Loucy (cell line): ENCODE measurements around the gene ALPK1.
A peak's percentile ranks its signal among the peaks of the same experiment; 100 is the strongest.

Source experiments
- H2AFZ ChIP-seq: fragments of 200-600 bp; sonication (generic); 2 replicates; pipeline ENCODE4 v1.6.0; 2016; ENCODE audit warnings: antibody characterized with exemption, mild to moderate bottlenecking, low read length, moderate library complexity
- H3F3A ChIP-seq: fragments of 200-600 bp; 2 replicates; pipeline ENCODE4 v1.6.0; 2016; ENCODE audit warnings: antibody characterized with exemption, low read depth, mild to moderate bottlenecking
- H3K27me3 ChIP-seq: fragments of 200-600 bp; sonication (generic); 2 replicates; pipeline ENCODE4 v1.6.1; 2014; ENCODE audit warnings: low read length, mild to moderate bottlenecking; ENCODE audit not compliant: insufficient read depth, poor library complexity, severe bottlenecking
- H3K36me3 ChIP-seq: fragments of 200-600 bp; sonication (generic); 2 replicates; pipeline ENCODE4 v1.6.1; 2016; ENCODE audit warnings: low read length; ENCODE audit not compliant: insufficient read depth
- H3K4me1 ChIP-seq: fragments of 200-600 bp; sonication (generic); 2 replicates; pipeline ENCODE4 v1.5.1; 2014; ENCODE audit warnings: low read length, mild to moderate bottlenecking; ENCODE audit not compliant: insufficient read depth, poor library complexity, severe bottlenecking
- H3K4me2 ChIP-seq: fragments of 200-600 bp; sonication (generic); 2 replicates; pipeline ENCODE4 v1.6.0; 2014; ENCODE audit warnings: antibody characterized with exemption, low read length, low read depth, mild to moderate bottlenecking; ENCODE audit not compliant: poor library complexity, severe bottlenecking
- H3K4me3 ChIP-seq: fragments of 200-600 bp; sonication (generic); 2 replicates; pipeline ENCODE4 v1.5.1; 2014; ENCODE audit warnings: low read length, mild to moderate bottlenecking, mixed read lengths; ENCODE audit not compliant: poor library complexity, severe bottlenecking
- H3K79me2 ChIP-seq: fragments of 200-600 bp; sonication (generic); 2 replicates; pipeline ENCODE4 v1.6.1; 2014; ENCODE audit warnings: low read length; ENCODE audit not compliant: insufficient read depth
- H3K9ac ChIP-seq: fragments of 200-600 bp; sonication (generic); 2 replicates; pipeline ENCODE4 v1.6.0; 2014; ENCODE audit warnings: mild to moderate bottlenecking, low read depth, low read length, moderate library complexity; ENCODE audit not compliant: poor library complexity, severe bottlenecking
- H3K9me2 ChIP-seq: fragments of 200-600 bp; sonication (generic); replicated peaks from 2 replicates; pipeline ENCODE4 v1.6.1; 2016; ENCODE audit warnings: low read depth, low read length, mixed read lengths
- H3K9me3 ChIP-seq: fragments of 200-600 bp; sonication (generic); 2 replicates; pipeline ENCODE4 v1.6.1; 2014; ENCODE audit warnings: mild to moderate bottlenecking, antibody characterized with exemption, low read length, low read depth; ENCODE audit not compliant: insufficient read depth
- H4K20me1 ChIP-seq: fragments of 200-600 bp; sonication (generic); 2 replicates; pipeline ENCODE4 v1.6.0; 2014; ENCODE audit warnings: antibody characterized with exemption, low read length, mild to moderate bottlenecking; ENCODE audit not compliant: insufficient read depth, poor library complexity, severe bottlenecking
- EZH2phosphoT487 ChIP-seq: fragments of 200-600 bp; IDR thresholded peaks from 2 replicates; pipeline ENCODE4 v1.6.1; 2018; ENCODE audit warnings: antibody characterized with exemption, mild to moderate bottlenecking, moderate library complexity, borderline replicate concordance
- TF ChIP-seq, protein P1 (sequence below): fragments of 200-600 bp; sonication (generic); conservative IDR thresholded peaks from 2 replicates; pipeline ENCODE4 v1.5.1; 2014; ENCODE audit warnings: mild to moderate bottlenecking, antibody characterized with exemption, low read length

ALPK1 gene

DNA sequence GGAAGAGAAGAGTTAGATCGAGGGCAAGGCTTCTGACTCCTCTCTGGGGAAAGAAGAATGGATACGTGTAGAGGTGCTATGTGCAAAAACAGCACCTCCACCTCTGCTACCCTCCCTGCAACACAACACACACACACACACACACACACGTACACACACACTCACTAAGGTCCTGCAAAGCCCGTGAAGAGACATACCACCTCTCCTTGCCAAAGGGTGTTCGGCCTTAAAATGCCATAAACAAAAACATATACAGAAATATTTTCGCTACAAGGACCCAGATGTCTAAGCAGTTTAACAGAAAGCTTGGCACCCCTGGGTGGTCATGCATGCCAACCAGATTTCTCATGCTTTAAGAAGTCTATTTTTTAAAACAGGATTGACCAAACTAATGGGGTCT, 13.0 kb upstream of the ALPK1 start:
- H3K79me2 ChIP-seq, result peaks cover 72% of the 10 kb centered on the region
- no peaks in the 10 kb centered on the region; the same call in 1 of the 2 replicates for H3F3A ChIP-seq
- H4K20me1 ChIP-seq, result peaks cover 30% of the 10 kb centered on the region
- no peak overlapping the region for H2AFZ ChIP-seq
- H3K4me2 ChIP-seq, result peak overlapping the region; percentile 90
- peaks cover 75% of the 10 kb centered on the region for H3K4me1 ChIP-seq
- H3K9ac ChIP-seq, result peak overlapping the region; percentile 95
- no peaks in the 10 kb centered on the region for H3K36me3 ChIP-seq
- peak overlapping the region; percentile 93 for H3K4me3 ChIP-seq
- peaks cover 3% of the 10 kb centered on the region; the same call in 1 of the 2 replicates for H3K9me3 ChIP-seq
- H3K9me2 ChIP-seq, result no peaks in the 10 kb centered on the region
- TF ChIP-seq, protein P1, sequence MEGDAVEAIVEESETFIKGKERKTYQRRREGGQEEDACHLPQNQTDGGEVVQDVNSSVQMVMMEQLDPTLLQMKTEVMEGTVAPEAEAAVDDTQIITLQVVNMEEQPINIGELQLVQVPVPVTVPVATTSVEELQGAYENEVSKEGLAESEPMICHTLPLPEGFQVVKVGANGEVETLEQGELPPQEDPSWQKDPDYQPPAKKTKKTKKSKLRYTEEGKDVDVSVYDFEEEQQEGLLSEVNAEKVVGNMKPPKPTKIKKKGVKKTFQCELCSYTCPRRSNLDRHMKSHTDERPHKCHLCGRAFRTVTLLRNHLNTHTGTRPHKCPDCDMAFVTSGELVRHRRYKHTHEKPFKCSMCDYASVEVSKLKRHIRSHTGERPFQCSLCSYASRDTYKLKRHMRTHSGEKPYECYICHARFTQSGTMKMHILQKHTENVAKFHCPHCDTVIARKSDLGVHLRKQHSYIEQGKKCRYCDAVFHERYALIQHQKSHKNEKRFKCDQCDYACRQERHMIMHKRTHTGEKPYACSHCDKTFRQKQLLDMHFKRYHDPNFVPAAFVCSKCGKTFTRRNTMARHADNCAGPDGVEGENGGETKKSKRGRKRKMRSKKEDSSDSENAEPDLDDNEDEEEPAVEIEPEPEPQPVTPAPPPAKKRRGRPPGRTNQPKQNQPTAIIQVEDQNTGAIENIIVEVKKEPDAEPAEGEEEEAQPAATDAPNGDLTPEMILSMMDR, result no peak
- TF ChIP-seq EZH2phosphoT487, result no peak
- no peaks in the 10 kb centered on the region for H3K27me3 ChIP-seq

- Histone ChIP-seq H3K4me3 (peak overlapping the region; percentile 93), H3K9me3 (peaks cover 3% of the 10 kb centered on the region; the same call in 1 of the 2 replicates), H3K4me1 (peaks cover 73% of the 10 kb centered on the region), H2AFZ (peak overlapping the region; percentile 92), H3K27me3 (no peaks in the 10 kb centered on the region), H3K9me2 (no peaks in the 10 kb centered on the region), H3K36me3 (no peaks in the 10 kb centered on the region), H3K4me2 (peak overlapping the region; percentile 90), H3F3A (no peaks in the 10 kb centered on the region), H3K9ac (peak overlapping the region; percentile 95), H4K20me1 (peaks cover 27% of the 10 kb centered on the region), H3K79me2 (peaks cover 66% of the 10 kb centered on the region)
- TF ChIP-seq, protein P1, result no peak
- TF ChIP-seq EZH2phosphoT487, result no peak
These were observed 12.3 kb upstream of the ALPK1 start for GRCh38 chr4:112284662-112285411.

GRCh38 chr4:112287258-112287989, 9.7 kb upstream of the ALPK1 start:
- Histone ChIP-seq H4K20me1 (peaks cover 16% of the 10 kb centered on the region), H2AFZ (no peak overlapping the region), H3K4me3 (no peak overlapping the region), H3K79me2 (peaks cover 40% of the 10 kb centered on the region), H3K4me1 (peaks cover 51% of the 10 kb centered on the region), H3K9me2 (no peaks in the 10 kb centered on the region), H3K9ac (no peak overlapping the region), H3F3A (no peaks in the 10 kb centered on the region), H3K4me2 (peak overlapping the region; percentile 31), H3K27me3 (no peaks in the 10 kb centered on the region), H3K36me3 (no peaks in the 10 kb centered on the region), H3K9me3 (no peaks in the 10 kb centered on the region)
- TF ChIP-seq EZH2phosphoT487, result no peak
- TF ChIP-seq, protein P1, result no peak
